K562 (cell line): ENCODE measurements around the gene MPZL1.

Source experiments
- BRD9 ChIP-seq: fragments of 450-650 bp; IDR thresholded peaks from 2 replicates; pipeline ENCODE4 v1.6.1; 2018; ENCODE audit warnings: low read depth; ENCODE audit not compliant: partially characterized antibody
- CEBPB ChIP-seq: fragments of 450-650 bp; IDR thresholded peaks from 2 replicates; pipeline ENCODE4 v1.6.1; 2016; ENCODE audit warnings: missing genetic modification characterization, missing compliant biosample characterization
- CHD2 ChIP-seq: IDR thresholded peaks from 2 replicates; pipeline ENCODE4 v1.6.1; 2011; ENCODE audit warnings: low read depth, low read length
- PML ChIP-seq: IDR thresholded peaks from 2 replicates; pipeline ENCODE4 v1.6.1; 2012; ENCODE audit warnings: low read length, inconsistent platforms
- SIN3A ChIP-seq, 2 experiments: fragments of 150-350 bp in 1 of 2; IDR thresholded peaks; 2 replicates each; pipeline ENCODE4 v1.6.1; 2011 to 2016; ENCODE audit warnings: borderline replicate concordance in 2 of 2, low read depth in 2 of 2, low read length in 2 of 2, mild to moderate bottlenecking in 2 of 2, moderate library complexity in 2 of 2; ENCODE audit not compliant: control insufficient read depth in 1 of 2
- SMAD4 ChIP-seq: fragments of 250-450 bp; sonication (Bioruptor Pico); conservative IDR thresholded peaks from 2 replicates; pipeline ENCODE4 v1.8.0; 2021; ENCODE audit warnings: inconsistent platforms, mild to moderate bottlenecking, moderate library complexity
- SP1 ChIP-seq: sonication (generic); formaldehyde crosslinking; IDR thresholded peaks from 2 replicates; pipeline ENCODE4 v1.8.1; 2022; ENCODE audit warnings: mild to moderate bottlenecking, missing genetic modification reagents
- ZFP36 ChIP-seq: fragments of 150-350 bp; IDR thresholded peaks from 2 replicates; pipeline ENCODE4 v1.6.1; 2018; ENCODE audit warnings: low read length, low read depth; ENCODE audit not compliant: partially characterized antibody
- ZNF780A ChIP-seq: fragments of 250-450 bp; sonication (Bioruptor Pico); IDR thresholded peaks from 2 replicates; pipeline ENCODE4 v1.5.0; 2021; ENCODE audit warnings: mild to moderate bottlenecking
- TF ChIP-seq, protein P1 (sequence below): sonication (generic); formaldehyde crosslinking; IDR thresholded peaks from 2 replicates; pipeline ENCODE4 v1.8.1; 2023; ENCODE audit warnings: mild to moderate bottlenecking, missing genetic modification reagents
- TF ChIP-seq, protein P2 (sequence below), 2 experiments: fragments of 450-650 bp in 1 of 2; sonication (generic) in 1 of 2; formaldehyde crosslinking in 1 of 2; IDR thresholded peaks; 2 replicates each; pipeline versions ENCODE4 v1.7.1 to v1.9.0; 2016 to 2022; ENCODE audit warnings: inconsistent platforms in 1 of 2, mild to moderate bottlenecking in 1 of 2, missing genetic modification reagents in 1 of 2
- TF ChIP-seq, protein P3 (sequence below): sonication (generic); formaldehyde crosslinking; IDR thresholded peaks from 2 replicates; pipeline ENCODE4 v1.8.1; 2023; ENCODE audit warnings: mild to moderate bottlenecking, missing genetic modification reagents, moderate library complexity

DNA sequence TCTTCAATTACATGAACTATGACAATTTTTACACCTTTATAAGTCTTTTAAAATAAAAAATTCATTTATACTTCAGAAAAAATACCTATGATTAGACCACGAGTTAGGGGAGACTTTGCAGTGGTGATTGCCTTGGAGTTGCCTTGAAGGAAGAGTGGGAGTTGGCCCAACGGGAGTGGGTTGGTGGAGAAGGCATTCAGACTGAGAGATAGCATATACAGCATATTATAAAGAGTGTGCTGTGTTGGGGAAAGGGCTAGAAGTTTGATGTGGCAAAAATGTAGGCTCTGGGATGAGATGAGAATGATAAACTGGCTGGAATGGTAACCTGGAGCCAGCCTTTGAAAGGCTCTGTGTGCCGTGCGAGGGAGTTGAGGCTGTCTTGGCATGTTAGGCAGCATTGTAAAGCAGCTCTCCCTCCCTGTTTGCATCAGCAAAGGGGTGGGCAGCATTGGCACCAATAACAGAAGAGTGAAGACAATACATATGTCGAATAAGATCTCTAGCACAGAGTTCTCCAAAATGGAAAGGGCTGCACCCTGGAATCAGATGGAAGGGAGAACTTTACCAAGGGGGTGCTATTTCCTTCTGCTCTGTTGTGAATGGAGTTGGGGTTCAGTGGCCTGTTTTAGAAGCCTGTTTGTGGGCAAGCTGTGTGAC, 24.4 kb downstream of the MPZL1 start:
- TF ChIP-seq PML (no peak), BRD9 (no peak), SP1 (CRISPR knock-in tag) (no peak), SIN3A (IDR thresholded peaks at IDR 0.05; ENCODE audit: borderline replicate concordance in 2 of 2, control insufficient read depth in 1 of 2, low read depth in 2 of 2, low read length in 2 of 2) (no peak), SMAD4 (CRISPR knock-in tag) (no peak; the same call in 1 of the 2 replicates), CEBPB (tag) (no peak), ZFP36 (no peak), ZNF780A (no peak), CHD2 (no peak)
- TF ChIP-seq, protein P1, sequence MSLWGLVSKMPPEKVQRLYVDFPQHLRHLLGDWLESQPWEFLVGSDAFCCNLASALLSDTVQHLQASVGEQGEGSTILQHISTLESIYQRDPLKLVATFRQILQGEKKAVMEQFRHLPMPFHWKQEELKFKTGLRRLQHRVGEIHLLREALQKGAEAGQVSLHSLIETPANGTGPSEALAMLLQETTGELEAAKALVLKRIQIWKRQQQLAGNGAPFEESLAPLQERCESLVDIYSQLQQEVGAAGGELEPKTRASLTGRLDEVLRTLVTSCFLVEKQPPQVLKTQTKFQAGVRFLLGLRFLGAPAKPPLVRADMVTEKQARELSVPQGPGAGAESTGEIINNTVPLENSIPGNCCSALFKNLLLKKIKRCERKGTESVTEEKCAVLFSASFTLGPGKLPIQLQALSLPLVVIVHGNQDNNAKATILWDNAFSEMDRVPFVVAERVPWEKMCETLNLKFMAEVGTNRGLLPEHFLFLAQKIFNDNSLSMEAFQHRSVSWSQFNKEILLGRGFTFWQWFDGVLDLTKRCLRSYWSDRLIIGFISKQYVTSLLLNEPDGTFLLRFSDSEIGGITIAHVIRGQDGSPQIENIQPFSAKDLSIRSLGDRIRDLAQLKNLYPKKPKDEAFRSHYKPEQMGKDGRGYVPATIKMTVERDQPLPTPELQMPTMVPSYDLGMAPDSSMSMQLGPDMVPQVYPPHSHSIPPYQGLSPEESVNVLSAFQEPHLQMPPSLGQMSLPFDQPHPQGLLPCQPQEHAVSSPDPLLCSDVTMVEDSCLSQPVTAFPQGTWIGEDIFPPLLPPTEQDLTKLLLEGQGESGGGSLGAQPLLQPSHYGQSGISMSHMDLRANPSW (CRISPR knock-in tag): no peak
- TF ChIP-seq, protein P2, sequence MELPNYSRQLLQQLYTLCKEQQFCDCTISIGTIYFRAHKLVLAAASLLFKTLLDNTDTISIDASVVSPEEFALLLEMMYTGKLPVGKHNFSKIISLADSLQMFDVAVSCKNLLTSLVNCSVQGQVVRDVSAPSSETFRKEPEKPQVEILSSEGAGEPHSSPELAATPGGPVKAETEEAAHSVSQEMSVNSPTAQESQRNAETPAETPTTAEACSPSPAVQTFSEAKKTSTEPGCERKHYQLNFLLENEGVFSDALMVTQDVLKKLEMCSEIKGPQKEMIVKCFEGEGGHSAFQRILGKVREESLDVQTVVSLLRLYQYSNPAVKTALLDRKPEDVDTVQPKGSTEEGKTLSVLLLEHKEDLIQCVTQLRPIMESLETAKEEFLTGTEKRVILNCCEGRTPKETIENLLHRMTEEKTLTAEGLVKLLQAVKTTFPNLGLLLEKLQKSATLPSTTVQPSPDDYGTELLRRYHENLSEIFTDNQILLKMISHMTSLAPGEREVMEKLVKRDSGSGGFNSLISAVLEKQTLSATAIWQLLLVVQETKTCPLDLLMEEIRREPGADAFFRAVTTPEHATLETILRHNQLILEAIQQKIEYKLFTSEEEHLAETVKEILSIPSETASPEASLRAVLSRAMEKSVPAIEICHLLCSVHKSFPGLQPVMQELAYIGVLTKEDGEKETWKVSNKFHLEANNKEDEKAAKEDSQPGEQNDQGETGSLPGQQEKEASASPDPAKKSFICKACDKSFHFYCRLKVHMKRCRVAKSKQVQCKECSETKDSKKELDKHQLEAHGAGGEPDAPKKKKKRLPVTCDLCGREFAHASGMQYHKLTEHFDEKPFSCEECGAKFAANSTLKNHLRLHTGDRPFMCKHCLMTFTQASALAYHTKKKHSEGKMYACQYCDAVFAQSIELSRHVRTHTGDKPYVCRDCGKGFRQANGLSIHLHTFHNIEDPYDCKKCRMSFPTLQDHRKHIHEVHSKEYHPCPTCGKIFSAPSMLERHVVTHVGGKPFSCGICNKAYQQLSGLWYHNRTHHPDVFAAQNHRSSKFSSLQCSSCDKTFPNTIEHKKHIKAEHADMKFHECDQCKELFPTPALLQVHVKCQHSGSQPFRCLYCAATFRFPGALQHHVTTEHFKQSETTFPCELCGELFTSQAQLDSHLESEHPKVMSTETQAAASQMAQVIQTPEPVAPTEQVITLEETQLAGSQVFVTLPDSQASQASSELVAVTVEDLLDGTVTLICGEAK (IDR thresholded peaks at IDR 0.05): no peak
- TF ChIP-seq, protein P2 (CRISPR knock-in tag; IDR thresholded peaks at IDR 0.05): no peak
- TF ChIP-seq, protein P3, sequence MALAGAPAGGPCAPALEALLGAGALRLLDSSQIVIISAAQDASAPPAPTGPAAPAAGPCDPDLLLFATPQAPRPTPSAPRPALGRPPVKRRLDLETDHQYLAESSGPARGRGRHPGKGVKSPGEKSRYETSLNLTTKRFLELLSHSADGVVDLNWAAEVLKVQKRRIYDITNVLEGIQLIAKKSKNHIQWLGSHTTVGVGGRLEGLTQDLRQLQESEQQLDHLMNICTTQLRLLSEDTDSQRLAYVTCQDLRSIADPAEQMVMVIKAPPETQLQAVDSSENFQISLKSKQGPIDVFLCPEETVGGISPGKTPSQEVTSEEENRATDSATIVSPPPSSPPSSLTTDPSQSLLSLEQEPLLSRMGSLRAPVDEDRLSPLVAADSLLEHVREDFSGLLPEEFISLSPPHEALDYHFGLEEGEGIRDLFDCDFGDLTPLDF (CRISPR knock-in tag): no peak
